ENCODE measurements around the gene ZNF20. TPM values are rescaled to one million over a fixed set of nuclear protein-coding genes. Genes with fewer than 3 reads are reported as not detected.
A peak's percentile ranks its signal among the peaks of the same experiment; 100 is the strongest.
"Not testable (repeated sequence)": the region's sequence is repeated elsewhere in the genome, so short reads cannot be mapped to it uniquely, and the experiment has no call there.

Gene ZNF20
- total RNA-seq, 1 experiment from 2014 or later, result 2.7 TPM

- Histone ChIP-seq H3K27me3 (ENCODE audit: control insufficient read depth, insufficient read depth, low read length) (no peaks in the 10 kb centered on the region), H3K36me3 (replicated peaks; ENCODE audit: control insufficient read depth, insufficient read depth, low read length) (peaks cover 3% of the 10 kb centered on the region), H3K4me3 (ENCODE audit: insufficient read depth, low read depth, low read length) (peak overlapping the region; percentile 55)
- peak; percentile 96 for DNase-seq
Observed at GRCh38 chr19:12092065-12092867, 47.9 kb downstream of the ZNF20 start.

- Histone ChIP-seq H3K4me3 (ENCODE audit: insufficient read depth, low read depth, low read length) (no peak overlapping the region), H3K36me3 (replicated peaks; ENCODE audit: control insufficient read depth, insufficient read depth, low read length) (peaks cover 3% of the 10 kb centered on the region), H3K27me3 (ENCODE audit: control insufficient read depth, insufficient read depth, low read length) (no peaks in the 10 kb centered on the region)
- DNase-seq, result peak; percentile 76
Observed at GRCh38 chr19:12090807-12091206, 49.3 kb downstream of the ZNF20 start.

GRCh38 chr19:12085074-12085818 lies 54.9 kb downstream of the ZNF20 start:
- DNase-seq, result no peak
- Histone ChIP-seq H3K27me3 (ENCODE audit: control insufficient read depth, insufficient read depth, low read length) (no peaks in the 10 kb centered on the region), H3K4me3 (ENCODE audit: insufficient read depth, low read depth, low read length) (no peak overlapping the region), H3K36me3 (replicated peaks; ENCODE audit: control insufficient read depth, insufficient read depth, low read length) (no peaks in the 10 kb centered on the region; the same call in 1 of the 2 replicates)

- not testable (repeated sequence) for H3K27me3 ChIP-seq (ENCODE audit: control insufficient read depth, insufficient read depth, low read length); H3K4me3 ChIP-seq (ENCODE audit: insufficient read depth, low read depth, low read length); DNase-seq; H3K36me3 ChIP-seq (replicated peaks; ENCODE audit: control insufficient read depth, insufficient read depth, low read length)
Observed at GRCh38 chr19:12083336-12083735, 56.8 kb downstream of the ZNF20 start.

Other genes with a start within 250 kb of the ZNF20 start
- 0.03 and 0.41 TPM in 2 replicates for gene ZNF700, start 215.2 kb downstream of the ZNF20 start, total RNA-seq (2014; rRNA removed; shearing (Covaris generic))
- 0.33 TPM in 1 of 2 replicates, not detected in the other for gene ZNF763, start 175.3 kb downstream of the ZNF20 start, total RNA-seq (2014; rRNA removed; shearing (Covaris generic))
- 0.11 TPM in 1 of 2 replicates, not detected in the other for gene ZNF433, start 104.7 kb downstream of the ZNF20 start, total RNA-seq (2014; rRNA removed; shearing (Covaris generic))
- gene ZNF878, start 87.4 kb downstream of the ZNF20 start, total RNA-seq (2014; rRNA removed; shearing (Covaris generic)), result not detected in 2 replicates
- gene ZNF844, start 75.6 kb downstream of the ZNF20 start, total RNA-seq (2014; rRNA removed; shearing (Covaris generic)), result 0.33 and 0.55 TPM in 2 replicates
- 7.7 and 12.9 TPM in 2 replicates for gene ZNF625, start 16.4 kb upstream of the ZNF20 start, total RNA-seq (2014; rRNA removed; shearing (Covaris generic))
- gene ZNF136, start 22.7 kb upstream of the ZNF20 start, total RNA-seq (2014; rRNA removed; shearing (Covaris generic)), result 1.5 and 3.8 TPM in 2 replicates
- gene ZNF44, start 154.5 kb upstream of the ZNF20 start, total RNA-seq (2014; rRNA removed; shearing (Covaris generic)), result 0.07 and 0.30 TPM in 2 replicates
- gene ZNF563, start 193.3 kb upstream of the ZNF20 start, total RNA-seq (2014; rRNA removed; shearing (Covaris generic)), result not detected in 2 replicates
- gene ZNF442, start 225.3 kb upstream of the ZNF20 start, total RNA-seq (2014; rRNA removed; shearing (Covaris generic)), result not detected in 2 replicates

All from H7 (cell line).